NCI-H2081 treated with DMSO at 0.1 percent for 48 hours (cell line): Measurements from ENCODE around the gene VWC2L.

Experiments used
- DNase-seq: peaks from one replicate; lab custom pipeline; 2025; lab: John Stamatoyannopoulos, UW

Gene VWC2L

GRCh38 chr2:214469728-214470127 lies 58.9 kb downstream of the VWC2L start:
- no peak for DNase-seq

GRCh38 chr2:214471382-214471781 lies 60.5 kb downstream of the VWC2L start:
- no peak for DNase-seq

- no peak for DNase-seq
Observed at GRCh38 chr2:214471990-214472389, 61.1 kb downstream of the VWC2L start.

GRCh38 chr2:214477305-214477704 lies 66.5 kb downstream of the VWC2L start:
- DNase-seq, result no peak

GRCh38 chr2:214481204-214481603 lies 70.3 kb downstream of the VWC2L start:
- DNase-seq, result no peak

GRCh38 chr2:214482728-214483127 lies 71.9 kb downstream of the VWC2L start:
- DNase-seq, result no peak

- DNase-seq, result no peak
Observed at GRCh38 chr2:214484239-214484638, 73.4 kb downstream of the VWC2L start.

- DNase-seq, result no peak
Observed at GRCh38 chr2:214484701-214485100, 73.8 kb downstream of the VWC2L start.

GRCh38 chr2:214489181-214489580 lies 78.3 kb downstream of the VWC2L start:
- DNase-seq, result no peak

- no peak for DNase-seq
Observed at GRCh38 chr2:214489702-214490101, 78.8 kb downstream of the VWC2L start.

GRCh38 chr2:214492152-214492551 lies 81.3 kb downstream of the VWC2L start:
- no peak for DNase-seq

- no peak for DNase-seq
Observed at GRCh38 chr2:214492608-214493007, 81.8 kb downstream of the VWC2L start.

GRCh38 chr2:214497489-214497888 lies 86.6 kb downstream of the VWC2L start:
- no peak for DNase-seq

- DNase-seq, result no peak
Observed at GRCh38 chr2:214503568-214503967, 92.7 kb downstream of the VWC2L start.

- DNase-seq, result no peak
Observed at GRCh38 chr2:214504599-214505376, 93.9 kb downstream of the VWC2L start.

- DNase-seq, result no peak
Observed at GRCh38 chr2:214507032-214507431, 96.2 kb downstream of the VWC2L start.

- DNase-seq, result no peak
Observed at GRCh38 chr2:214514704-214515103, 103.8 kb downstream of the VWC2L start.

GRCh38 chr2:214515111-214515510 lies 104.3 kb downstream of the VWC2L start:
- DNase-seq, result no peak

GRCh38 chr2:214519258-214519818 lies 108.5 kb downstream of the VWC2L start:
- no peak for DNase-seq

GRCh38 chr2:214529021-214529420 lies 118.2 kb downstream of the VWC2L start:
- no peak for DNase-seq

- no peak for DNase-seq
Observed at GRCh38 chr2:214529514-214529913, 118.7 kb downstream of the VWC2L start.

- DNase-seq, result no peak
Observed at GRCh38 chr2:214533541-214533940, 122.7 kb downstream of the VWC2L start.

- no peak for DNase-seq
Observed at GRCh38 chr2:214536625-214537024, 125.8 kb downstream of the VWC2L start.

- DNase-seq, result no peak
Observed at GRCh38 chr2:214537929-214538328, 127.1 kb downstream of the VWC2L start.
